Germinal center (tissue), 1 donor: ENCODE results near the gene PAFAH1B2.
"Not testable (repeated sequence)": the region's sequence is repeated elsewhere in the genome, so short reads cannot be mapped to it uniquely, and the experiment has no call there.

Source experiments
- DNase-seq: peaks from one replicate; pipeline ENCODE4 v3.0.0; 2012; ENCODE audit warnings: mixed read lengths, low spot score

PAFAH1B2 gene

DNA sequence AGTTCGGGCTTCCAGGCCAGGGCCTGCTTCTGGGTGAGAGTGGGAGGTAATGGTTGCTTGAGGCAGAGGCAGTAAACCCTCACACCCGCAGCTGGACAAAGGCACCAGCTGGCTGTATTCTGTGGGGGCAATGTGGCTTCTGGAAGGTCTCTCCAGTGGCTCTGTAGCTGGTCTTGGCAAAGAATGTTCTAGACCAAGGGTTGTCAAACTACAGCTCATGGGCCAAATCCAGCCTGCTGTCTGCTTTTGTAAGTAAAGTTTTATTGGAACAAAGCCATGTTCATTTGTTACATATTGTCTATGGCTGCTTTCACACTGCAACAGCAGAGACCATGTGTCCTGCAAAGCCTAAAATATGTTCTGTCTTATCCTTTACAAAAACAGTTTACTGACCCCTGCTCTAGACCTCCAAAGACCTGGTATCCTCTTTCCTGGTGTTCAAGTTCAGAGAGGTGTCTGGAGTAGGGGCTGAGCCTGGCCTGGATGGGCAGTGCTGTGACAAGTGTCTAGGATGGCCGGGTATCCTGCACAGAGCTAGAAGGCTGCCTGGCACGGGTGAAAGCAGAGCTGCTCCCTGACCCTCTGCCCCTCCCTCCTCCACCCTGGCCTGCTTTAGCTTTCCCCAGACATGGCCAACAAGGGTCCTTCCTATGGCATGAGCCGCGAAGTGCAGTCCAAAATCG is 58.4 kb downstream of the PAFAH1B2 start:
- no peak for DNase-seq

DNA sequence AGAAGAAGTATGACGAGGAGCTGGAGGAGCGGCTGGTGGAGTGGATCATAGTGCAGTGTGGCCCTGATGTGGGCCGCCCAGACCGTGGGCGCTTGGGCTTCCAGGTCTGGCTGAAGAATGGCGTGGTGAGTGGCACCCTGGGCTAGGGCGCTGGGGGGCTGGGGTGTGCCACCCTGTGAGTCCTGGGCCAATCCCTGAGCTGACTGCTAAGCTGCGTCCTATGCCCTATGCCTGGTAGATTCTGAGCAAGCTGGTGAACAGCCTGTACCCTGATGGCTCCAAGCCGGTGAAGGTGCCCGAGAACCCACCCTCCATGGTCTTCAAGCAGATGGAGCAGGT is 59.0 kb downstream of the PAFAH1B2 start:
- no peak for DNase-seq

DNA sequence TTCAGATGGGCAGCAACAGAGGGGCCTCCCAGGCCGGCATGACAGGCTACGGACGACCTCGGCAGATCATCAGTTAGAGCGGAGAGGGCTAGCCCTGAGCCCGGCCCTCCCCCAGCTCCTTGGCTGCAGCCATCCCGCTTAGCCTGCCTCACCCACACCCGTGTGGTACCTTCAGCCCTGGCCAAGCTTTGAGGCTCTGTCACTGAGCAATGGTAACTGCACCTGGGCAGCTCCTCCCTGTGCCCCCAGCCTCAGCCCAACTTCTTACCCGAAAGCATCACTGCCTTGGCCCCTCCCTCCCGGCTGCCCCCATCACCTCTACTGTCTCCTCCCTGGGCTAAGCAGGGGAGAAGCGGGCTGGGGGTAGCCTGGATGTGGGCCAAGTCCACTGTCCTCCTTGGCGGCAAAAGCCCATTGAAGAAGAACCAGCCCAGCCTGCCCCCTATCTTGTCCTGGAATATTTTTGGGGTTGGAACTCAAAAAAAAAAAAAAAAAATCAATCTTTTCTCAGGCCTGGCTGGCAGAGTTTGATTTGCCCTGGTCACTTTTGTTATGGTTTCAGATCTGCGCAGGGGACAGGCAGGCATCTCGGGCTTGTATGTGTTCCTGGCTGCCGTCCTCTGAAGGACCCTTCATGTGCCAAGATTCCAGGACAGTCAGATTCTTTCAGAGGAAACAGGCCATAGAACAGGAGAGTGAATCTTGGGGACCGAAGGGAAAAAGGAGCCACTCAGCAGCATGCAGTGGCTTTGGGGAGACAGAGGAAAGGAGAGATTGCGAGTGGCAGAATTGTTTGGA is 60.4 kb downstream of the PAFAH1B2 start:
- DNase-seq = no peak

DNA sequence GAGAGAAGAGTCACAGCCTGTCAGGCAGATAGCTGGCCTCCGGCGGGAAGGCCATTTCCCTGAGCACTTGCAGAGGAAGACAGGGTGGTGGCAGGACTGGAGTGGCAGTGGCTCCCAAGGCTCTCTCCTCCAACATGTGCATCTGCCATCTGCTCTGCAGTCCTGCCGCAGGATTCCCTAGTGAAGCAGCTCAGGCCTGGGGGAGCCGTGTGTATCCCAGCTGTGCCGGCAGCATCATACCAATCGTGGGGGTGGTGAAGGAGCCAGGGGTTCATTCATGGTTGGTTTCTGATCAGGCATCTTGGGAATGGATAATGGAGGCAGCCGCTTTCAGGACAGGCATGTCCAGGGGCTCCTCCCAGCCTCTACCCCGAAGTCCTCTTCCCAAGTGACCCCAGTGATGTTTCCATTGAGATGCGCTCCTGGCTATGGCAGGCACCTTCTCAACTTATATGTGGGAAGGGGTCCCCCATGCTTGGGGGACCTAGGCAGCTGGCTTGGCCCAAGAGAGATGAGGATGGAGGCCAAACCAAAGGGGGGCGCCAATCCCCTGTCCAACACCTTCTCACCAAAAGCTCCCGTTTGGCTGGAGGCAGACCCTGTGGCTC is 61.2 kb downstream of the PAFAH1B2 start:
- DNase-seq = no peak

DNA sequence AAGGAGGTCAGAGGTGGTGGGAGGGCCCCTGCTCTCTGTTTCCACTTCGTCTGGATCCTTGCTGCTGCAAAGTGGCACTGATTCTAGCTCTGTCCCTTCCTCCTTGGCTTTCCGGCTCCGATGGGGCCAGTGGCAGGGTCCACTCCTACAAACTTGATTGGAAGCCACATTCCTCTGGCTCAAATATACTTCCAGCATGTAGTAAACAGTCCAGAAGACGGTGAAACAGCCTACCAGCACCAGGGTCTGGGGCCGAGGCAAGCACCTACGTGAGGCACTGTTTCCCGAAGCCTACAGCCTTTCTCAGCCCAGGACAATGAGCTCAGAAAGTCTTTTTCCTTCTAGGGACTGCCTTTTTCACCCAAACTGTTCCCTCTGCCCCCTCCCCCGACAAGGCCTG is 62.0 kb downstream of the PAFAH1B2 start:
- not testable (repeated sequence) for DNase-seq

DNA sequence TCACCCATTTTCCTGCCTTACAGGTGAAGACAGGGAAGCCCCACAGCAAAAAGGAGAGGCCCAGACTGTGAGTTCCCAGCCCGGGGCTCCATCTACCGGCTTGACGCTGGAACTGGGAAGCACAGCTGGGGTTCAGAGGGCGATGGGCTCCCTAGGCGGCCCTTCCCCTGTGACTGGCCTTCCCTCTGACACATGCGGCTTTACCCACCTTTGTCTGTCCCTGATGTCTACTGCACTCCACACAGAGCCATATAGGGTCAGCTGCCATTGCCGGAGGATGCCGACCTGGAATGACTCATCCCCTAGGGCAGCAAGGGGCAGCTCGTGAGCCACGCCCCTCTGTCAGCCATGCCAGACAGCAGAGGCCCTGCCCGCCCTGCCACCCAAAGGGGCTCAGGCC is 62.8 kb downstream of the PAFAH1B2 start:
- DNase-seq = not testable (repeated sequence)

DNA sequence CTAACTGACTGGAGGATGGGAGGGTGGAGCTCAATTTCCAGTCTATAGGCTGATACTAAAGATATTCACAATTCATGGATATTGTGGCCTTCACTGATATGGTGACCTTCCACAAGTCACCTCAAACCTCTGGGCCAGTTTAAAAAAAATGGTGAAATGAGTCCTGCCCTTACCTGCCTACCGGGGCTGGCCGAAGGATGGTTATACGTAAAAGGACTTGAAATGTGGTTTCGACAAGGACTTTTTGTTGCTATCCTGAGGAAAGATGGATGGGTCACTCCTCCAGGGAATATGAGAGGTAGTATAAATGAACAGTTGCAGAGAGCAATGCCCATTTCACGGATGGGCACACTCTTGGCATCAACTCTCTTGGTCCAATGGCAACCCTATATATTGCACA is 63.4 kb downstream of the PAFAH1B2 start:
- not testable (repeated sequence) for DNase-seq

DNA sequence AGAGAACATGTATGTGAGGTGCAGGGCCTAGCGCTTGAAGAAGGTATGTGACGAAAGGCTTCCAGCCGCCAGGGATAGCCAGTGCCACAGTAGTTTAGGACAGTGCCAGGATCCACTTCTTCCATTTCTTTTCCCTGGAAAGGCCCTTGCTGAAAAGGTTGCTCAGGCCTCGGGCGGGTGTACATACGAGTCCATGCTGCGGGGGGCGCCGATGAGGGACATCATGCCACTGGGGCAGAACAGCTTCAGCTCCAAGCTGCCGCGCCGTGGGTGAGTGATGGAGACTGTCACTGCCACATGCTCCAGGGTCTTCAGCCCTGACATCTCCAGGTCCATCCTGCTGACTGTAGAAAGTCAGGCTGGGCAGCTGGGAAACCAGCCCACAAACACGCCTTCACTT is 64.6 kb downstream of the PAFAH1B2 start:
- not testable (repeated sequence) for DNase-seq

DNA sequence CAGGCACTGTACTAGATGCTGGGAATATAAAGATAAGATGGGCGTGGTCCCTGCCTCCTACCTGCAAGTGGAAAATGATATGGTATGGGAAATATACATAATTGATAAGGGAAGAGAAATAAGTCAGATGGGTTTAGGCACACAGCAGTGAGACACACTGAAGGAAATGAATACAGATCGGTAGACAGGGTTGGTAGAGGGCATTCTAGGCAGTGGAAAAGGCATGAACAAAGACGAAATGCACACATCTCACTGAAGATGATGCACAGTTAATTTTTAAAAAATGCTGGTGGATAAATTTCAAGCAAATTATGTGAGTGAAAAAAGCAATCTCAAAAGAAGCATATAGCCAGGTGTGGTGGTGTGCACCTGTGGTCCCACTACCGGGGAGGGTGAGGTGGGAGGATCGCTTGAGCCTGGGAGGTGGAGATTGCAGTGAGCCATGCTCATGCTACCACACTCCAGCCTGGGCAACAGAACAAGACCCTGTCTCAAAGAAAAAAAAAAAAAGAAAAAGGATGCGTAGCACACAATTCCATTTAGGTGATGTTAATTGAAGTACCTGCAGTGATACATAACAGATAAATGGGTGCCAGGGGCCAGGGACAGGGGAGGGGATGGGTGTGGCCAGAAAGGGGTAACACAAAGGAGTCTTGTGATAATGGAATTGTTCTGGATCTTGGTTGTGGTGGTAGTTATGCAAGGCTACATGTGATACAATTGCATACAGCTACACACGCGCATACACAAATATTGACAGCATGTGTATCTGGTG is 65.5 kb downstream of the PAFAH1B2 start:
- not testable (repeated sequence) for DNase-seq

DNA sequence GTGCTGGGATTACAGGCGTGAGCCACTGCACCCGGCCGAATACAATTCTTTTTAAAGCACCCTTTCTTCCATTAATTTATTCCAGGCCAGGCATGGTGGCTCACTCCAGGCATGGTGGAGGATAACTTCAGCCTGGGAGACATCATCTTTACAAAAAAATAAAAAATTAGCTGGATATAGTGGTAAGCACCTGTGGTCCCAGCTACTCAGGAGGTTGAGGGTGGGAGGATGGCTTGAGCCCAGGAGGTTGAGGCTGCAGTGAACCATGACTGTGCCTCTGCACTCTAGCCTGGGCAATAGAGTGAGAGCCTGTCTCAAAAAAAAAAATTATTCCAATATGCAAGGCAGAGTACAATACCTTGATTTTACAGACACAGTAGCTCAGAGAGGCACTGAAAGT is 66.5 kb downstream of the PAFAH1B2 start:
- no peak for DNase-seq

DNA sequence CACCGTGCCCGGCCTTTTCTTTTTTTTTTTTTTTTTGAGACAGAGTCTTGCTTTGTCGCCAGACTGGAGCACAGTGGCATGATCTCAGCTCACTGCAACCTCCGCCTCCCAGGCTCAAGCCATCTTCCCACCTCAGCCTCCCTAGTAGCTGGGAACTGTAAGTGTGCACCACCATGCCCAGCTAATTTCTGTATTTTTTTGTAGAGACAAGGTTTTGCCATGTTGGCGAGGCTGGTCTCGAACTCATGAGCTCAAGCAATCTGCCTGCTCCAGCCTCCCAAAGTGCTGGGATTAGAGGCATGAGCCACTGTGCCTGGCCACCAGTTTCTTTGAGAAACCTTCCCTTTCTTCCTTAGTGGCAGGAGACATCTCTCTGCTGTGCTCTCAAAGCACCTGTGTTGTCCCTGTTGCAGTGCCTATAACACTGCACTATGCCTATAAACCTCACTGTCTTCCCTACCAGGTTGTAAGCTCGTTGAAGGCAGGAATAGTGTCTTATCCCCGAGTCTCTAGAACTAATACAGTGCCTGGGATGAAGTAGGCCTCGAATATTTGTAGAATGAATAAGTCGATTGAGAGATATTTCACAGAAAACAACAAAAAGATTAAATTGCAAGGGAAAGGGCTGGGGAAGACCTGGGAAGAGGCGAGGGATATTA is 68.7 kb downstream of the PAFAH1B2 start:
- no peak for DNase-seq

DNA sequence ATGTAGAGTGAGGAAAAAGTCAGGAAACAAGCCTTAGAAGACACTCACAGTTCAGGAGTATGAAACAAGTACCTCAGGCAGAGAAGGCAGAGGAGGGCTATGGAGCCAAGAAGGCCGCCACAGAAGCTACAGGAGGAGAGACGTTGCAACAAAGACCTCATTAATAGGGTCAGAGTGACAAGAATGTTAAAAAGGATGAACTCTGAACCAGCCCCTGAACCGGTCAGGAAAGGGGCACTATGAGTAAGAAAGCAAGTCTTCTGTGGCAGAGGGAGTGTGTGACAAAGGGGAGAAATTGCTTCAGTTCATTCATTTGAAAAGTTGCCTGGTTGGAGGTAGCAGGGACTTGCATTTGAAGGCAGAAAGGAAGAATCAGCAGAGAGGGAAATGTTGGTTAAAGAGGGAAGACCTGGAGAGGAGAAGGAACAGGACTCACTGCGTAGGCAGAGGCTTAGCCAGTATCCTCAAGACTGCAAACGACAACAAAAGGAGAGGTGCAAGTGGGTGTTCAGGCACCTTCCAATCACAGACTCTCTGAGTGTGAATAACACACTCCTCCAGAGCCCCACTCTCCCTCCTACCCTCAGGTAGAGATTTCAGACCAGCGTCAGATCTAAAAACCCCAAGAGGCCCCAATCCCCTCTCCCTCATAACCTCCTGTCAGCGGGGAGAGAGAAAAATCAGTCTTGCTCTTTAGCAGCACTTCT is 70.5 kb downstream of the PAFAH1B2 start:
- no peak for DNase-seq

DNA sequence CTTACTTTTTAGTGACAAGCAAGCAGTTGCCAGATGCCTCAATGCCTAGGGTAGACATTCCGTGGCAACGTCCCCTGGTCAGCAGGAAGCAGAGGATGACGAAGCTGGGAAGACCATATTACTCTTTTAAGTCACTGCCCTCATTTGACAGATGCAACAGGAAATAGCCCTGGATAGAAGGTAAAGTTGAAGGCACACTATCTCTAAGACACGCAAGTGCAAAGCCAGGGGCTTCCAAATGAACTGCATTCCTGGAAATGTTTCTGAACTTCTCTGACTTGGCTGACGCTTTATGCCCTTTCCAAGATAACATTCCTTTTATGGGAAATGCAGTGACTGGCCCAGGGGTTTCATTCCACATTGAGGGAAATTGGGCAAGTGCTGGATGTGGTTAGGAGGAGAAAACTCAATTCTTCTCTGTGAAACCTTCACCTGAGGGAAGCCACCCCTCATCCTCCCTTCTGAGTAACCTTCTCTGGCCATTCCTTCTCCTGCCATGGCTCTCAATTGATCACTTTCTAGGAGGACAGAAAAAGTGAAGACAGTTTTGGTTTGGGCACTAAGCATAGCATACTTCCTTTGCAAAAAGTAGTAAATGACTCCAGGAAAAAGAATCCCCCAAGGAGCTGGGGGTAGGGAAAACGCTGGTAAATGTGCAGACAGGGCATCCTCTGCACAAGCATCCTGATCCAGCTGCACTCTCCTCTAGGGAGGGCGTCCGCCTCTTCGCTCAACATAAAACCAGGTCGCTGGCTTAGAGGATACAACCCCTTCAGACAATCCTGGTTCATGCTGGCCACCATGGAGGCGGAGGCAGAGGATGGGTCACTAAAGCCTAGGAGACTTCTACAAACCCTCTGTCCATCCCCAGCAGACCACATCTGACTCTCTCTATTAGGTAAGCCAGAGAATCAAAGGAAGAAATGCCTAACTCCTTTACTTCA is 73.3 kb downstream of the PAFAH1B2 start:
- no peak for DNase-seq

DNA sequence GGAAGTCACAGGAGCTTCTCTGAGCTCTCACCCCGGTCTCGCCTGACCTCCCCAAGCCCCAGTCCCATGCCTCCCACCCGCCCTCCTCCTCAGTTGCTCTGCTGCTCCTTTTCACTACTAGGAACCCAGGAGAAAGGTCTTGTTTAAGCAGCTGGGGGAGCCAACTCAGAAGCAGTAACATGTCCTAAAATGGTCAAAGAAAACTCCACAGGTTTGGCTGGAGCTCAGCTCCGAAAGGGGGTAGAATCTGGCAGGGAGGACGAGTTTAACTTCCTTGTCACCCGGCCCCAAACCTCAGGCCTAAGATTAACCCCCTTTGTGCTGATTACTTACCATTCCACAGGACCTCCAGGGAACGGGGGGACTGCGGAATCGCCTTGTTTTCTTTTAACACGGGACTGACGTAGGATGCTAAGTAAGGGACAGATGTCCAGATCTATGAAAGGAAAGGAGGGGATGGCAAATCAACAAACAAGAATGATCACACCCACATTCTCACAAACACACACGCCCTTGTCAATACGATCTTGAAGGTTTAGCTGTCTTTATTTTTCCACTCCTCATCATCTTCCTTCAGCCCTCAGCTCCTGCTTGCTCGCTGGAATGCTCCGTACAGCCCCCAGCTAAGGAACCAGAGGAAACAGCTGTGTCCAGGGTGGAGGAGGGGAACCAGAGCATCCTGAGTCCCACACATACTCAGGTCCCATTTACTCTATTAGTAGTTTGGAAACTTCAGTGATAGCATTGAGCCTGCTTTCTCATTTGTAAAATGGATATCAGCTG is 74.2 kb downstream of the PAFAH1B2 start:
- DNase-seq = no peak

DNA sequence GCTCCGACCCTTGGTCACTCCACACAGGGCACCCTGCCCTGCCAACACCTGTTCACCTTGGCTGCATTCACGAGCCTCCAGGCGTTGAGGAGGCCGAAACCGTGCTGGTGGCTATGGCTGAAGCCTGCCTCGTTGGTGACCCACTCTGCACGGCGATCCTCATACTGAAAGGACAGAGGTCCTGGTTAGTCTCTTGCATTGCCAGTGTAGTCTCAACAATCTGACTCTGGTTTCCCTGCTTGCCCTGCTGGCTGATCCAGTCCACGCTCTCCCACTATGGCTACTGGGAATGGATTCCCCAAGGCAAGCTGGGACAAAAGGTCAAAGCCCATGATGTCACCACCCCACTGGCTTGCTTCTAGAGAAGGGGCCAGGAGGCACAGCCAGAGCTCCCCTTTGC is 74.9 kb downstream of the PAFAH1B2 start:
- DNase-seq = no peak

DNA sequence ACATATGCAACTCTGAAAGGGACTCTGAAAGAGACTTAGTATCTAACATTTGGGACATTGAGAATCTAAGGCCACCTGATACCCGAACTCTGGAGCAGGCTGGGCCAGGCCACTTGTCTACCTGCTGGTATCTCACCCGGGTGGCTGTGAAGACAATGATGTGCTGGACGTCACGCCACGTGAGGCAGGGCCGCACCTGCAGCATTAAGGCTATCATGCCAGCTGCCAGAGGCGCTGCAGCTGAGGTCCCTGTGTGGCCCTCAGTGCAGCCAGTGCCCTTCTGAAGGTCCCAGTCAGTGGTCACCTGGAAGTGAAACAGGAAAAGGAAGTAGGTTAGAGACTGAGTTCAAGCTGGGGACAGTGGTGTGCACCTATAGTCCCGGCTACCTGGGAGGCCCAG is 75.4 kb downstream of the PAFAH1B2 start:
- no peak for DNase-seq

DNA sequence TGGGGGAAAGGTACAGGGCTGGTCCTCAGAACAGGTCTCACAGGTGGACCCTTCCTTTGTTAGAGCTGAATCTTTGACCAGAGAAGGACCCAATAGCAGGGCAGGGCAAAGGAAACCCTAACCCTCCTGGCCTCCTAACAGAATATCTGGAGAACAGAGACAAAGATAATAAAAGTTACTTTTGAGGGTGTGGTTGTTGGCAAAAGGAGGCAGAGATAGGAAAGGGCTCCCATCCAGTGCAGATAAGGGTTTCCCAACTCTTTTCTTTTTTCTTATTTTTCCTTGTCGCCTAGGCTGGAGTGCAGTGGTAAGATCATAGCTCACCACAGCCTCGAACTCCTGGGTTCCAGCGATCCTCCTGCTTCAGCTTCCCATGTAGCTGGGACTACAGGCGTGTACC is 75.9 kb downstream of the PAFAH1B2 start:
- no peak for DNase-seq

DNA sequence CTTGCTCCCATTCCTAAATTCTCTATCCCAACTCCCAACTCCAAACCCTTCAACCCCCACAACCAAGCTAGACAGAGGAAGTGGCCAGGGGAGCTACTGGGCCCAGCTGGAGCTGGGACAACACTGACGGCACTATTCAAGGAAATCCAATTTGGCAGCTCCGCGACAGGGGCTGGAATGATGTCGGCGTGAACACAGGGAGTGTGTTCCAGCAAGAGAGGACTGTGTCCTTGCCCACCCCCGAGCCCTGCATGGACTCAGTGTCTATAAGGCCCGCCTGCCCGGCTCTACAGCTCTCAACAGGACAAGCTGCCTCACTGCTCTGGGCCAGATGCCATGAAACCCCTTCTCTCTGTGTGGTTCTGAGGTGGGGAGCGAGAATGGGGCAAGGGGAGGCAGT is 76.5 kb downstream of the PAFAH1B2 start:
- DNase-seq = no peak

DNA sequence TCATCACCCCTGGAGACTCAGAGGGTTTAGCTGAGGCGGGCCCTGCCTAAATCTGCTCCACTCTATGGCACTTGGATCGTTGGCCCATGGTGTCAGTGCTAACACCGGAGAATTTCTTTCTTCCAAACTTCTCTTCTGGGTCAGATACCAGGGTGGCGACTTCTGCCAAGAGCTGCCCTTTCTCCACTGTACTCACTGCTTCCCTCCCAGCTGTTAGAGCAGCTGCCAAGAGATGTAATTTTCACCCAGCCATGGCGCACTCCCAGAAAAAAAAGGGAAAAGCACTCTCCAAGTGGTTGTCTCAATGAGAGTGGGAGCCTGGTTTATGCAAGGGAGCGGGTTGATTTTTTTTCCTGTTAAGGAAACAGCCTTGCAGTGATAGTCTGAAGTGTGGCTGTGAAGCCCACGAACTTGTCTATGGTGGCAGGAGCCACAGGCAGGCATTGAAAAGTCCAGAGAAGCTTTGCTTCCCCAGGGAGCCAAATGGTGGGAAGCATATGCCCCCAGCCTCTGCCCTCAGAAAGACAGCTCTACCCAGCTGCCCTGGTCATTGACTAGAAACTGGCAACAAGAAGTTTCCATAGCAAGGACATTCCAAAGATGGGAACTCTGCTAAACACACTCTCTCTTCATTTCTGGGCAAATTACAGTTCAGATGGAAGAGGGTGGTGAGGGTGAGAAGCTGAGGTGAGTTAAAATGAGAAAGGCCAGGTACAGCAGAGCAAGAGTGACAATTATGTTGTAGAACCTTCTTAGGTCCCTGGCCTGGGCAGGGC is 77.1 kb downstream of the PAFAH1B2 start:
- no peak for DNase-seq
